ENCODE measurements around the gene FLYWCH2. TPM values are rescaled to one million over a fixed set of nuclear protein-coding genes. Genes with fewer than 3 reads are reported as not detected.

FLYWCH2 gene
- total RNA-seq, 1 donor = 38.7 TPM

- H3K4me2 ChIP-seq (ENCODE audit: insufficient read depth, low read length) = no peak overlapping the region
- H3K4me1 ChIP-seq (ENCODE audit: insufficient read depth, low read length) = no peaks in the 10 kb centered on the region
- H3K79me2 ChIP-seq (ENCODE audit: insufficient read depth, low read length) = no peaks in the 10 kb centered on the region
- no peaks in the 10 kb centered on the region for H3K27me3 ChIP-seq (ENCODE audit: insufficient read depth, low read length)
- no peak overlapping the region for H3K4me3 ChIP-seq (ENCODE audit: insufficient read depth, low read length)
- no peak for DNase-seq (ENCODE audit: insufficient read length, low spot score, missing footprints)
- peaks cover 52% of the 10 kb centered on the region for H3K36me3 ChIP-seq (ENCODE audit: insufficient read depth, low read length)
- H3K27ac ChIP-seq (ENCODE audit: low read depth, low read length) = no peak overlapping the region
- no peaks in the 10 kb centered on the region for H3K9me3 ChIP-seq (ENCODE audit: low read depth, low read length)
- peaks cover 11% of the 10 kb centered on the region for H4K20me1 ChIP-seq (ENCODE audit: insufficient read depth, low read length)
- H2AFZ ChIP-seq (ENCODE audit: low read length) = no peak overlapping the region
- no peak for TF ChIP-seq CTCF (IDR thresholded peaks at IDR 0.05; ENCODE audit: extremely low read depth, low read depth, low read length)
These were observed 51.4 kb downstream of the FLYWCH2 start for GRCh38 chr16:2934450-2934849.

- H2AFZ ChIP-seq (ENCODE audit: low read length) = no peak overlapping the region
- H3K9me3 ChIP-seq (ENCODE audit: low read depth, low read length) = no peaks in the 10 kb centered on the region
- H3K4me2 ChIP-seq (ENCODE audit: insufficient read depth, low read length) = no peak overlapping the region
- H3K4me3 ChIP-seq (ENCODE audit: insufficient read depth, low read length) = no peak overlapping the region
- no peaks in the 10 kb centered on the region for H3K4me1 ChIP-seq (ENCODE audit: insufficient read depth, low read length)
- TF ChIP-seq CTCF (IDR thresholded peaks at IDR 0.05; ENCODE audit: extremely low read depth, low read depth, low read length) = no peak
- H3K27ac ChIP-seq (ENCODE audit: low read depth, low read length) = no peak overlapping the region
- peaks cover 6% of the 10 kb centered on the region for H4K20me1 ChIP-seq (ENCODE audit: insufficient read depth, low read length)
- H3K27me3 ChIP-seq (ENCODE audit: insufficient read depth, low read length) = no peaks in the 10 kb centered on the region
- peaks cover 52% of the 10 kb centered on the region for H3K36me3 ChIP-seq (ENCODE audit: insufficient read depth, low read length)
- H3K79me2 ChIP-seq (ENCODE audit: insufficient read depth, low read length) = no peaks in the 10 kb centered on the region
- peak; percentile 73 for DNase-seq (ENCODE audit: insufficient read length, low spot score, missing footprints)
These were observed 53.5 kb downstream of the FLYWCH2 start for GRCh38 chr16:2936436-2937011.

DNA sequence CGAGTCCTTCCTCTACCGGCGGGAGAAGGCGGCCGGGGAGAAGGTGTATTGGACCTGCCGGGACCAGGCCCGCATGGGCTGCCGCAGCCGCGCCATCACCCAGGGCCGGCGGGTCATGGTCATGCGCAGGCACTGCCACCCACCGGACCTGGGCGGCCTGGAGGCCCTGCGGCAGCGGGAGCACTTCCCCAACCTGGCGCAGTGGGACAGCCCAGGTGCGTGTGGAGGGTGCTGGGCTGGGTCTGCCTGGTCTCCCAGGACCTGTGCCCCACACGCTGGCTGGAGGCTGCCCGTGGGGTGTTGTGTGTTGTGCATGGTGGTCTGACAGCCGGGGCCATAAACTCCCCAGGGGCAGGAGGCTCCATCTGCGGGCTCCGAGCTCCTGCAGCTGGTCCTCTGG lies 54.2 kb downstream of the FLYWCH2 start:
- peaks cover 52% of the 10 kb centered on the region for H3K36me3 ChIP-seq (ENCODE audit: insufficient read depth, low read length)
- H3K4me1 ChIP-seq (ENCODE audit: insufficient read depth, low read length) = no peaks in the 10 kb centered on the region
- H2AFZ ChIP-seq (ENCODE audit: low read length) = no peak overlapping the region
- no peaks in the 10 kb centered on the region for H3K9me3 ChIP-seq (ENCODE audit: low read depth, low read length)
- peaks cover 6% of the 10 kb centered on the region for H4K20me1 ChIP-seq (ENCODE audit: insufficient read depth, low read length)
- H3K4me3 ChIP-seq (ENCODE audit: insufficient read depth, low read length) = no peak overlapping the region
- peak; percentile 27 for DNase-seq (ENCODE audit: insufficient read length, low spot score, missing footprints)
- no peaks in the 10 kb centered on the region for H3K27me3 ChIP-seq (ENCODE audit: insufficient read depth, low read length)
- no peak for TF ChIP-seq CTCF (IDR thresholded peaks at IDR 0.05; ENCODE audit: extremely low read depth, low read depth, low read length)
- no peaks in the 10 kb centered on the region for H3K79me2 ChIP-seq (ENCODE audit: insufficient read depth, low read length)
- no peak overlapping the region for H3K27ac ChIP-seq (ENCODE audit: low read depth, low read length)
- H3K4me2 ChIP-seq (ENCODE audit: insufficient read depth, low read length) = no peak overlapping the region

- Histone ChIP-seq H3K27me3 (ENCODE audit: insufficient read depth, low read length) (no peaks in the 10 kb centered on the region), H3K36me3 (ENCODE audit: insufficient read depth, low read length) (peaks cover 53% of the 10 kb centered on the region), H2AFZ (ENCODE audit: low read length) (no peak overlapping the region), H3K4me1 (ENCODE audit: insufficient read depth, low read length) (no peaks in the 10 kb centered on the region), H3K4me2 (ENCODE audit: insufficient read depth, low read length) (no peak overlapping the region), H3K4me3 (ENCODE audit: insufficient read depth, low read length) (no peak overlapping the region), H4K20me1 (ENCODE audit: insufficient read depth, low read length) (no peaks in the 10 kb centered on the region), H3K27ac (ENCODE audit: low read depth, low read length) (no peak overlapping the region), H3K79me2 (ENCODE audit: insufficient read depth, low read length) (no peaks in the 10 kb centered on the region), H3K9me3 (ENCODE audit: low read depth, low read length) (no peaks in the 10 kb centered on the region)
- peak; percentile 23 for DNase-seq (ENCODE audit: insufficient read length, low spot score, missing footprints)
- no peak for TF ChIP-seq CTCF (IDR thresholded peaks at IDR 0.05; ENCODE audit: extremely low read depth, low read depth, low read length)
These were observed 55.2 kb downstream of the FLYWCH2 start for GRCh38 chr16:2938206-2938605.

Measured in osteoblast (primary cell).